NT2/D1 (cell line): ENCODE data around the gene CACFD1.
A peak's percentile ranks its signal among the peaks of the same experiment; 100 is the strongest.

Experiments used
- DNase-seq: peaks from one replicate; pipeline ENCODE4 v3.0.0-alpha.2; 2011; ENCODE audit warnings: low read depth, low spot score
- H3K27me3 ChIP-seq: 2 replicates; pipeline ENCODE4 v1.6.0; 2011; ENCODE audit warnings: mild to moderate bottlenecking; ENCODE audit not compliant: insufficient read length, insufficient read depth
- H3K36me3 ChIP-seq: 2 replicates; pipeline ENCODE4 v1.6.1; 2011; ENCODE audit warnings: mild to moderate bottlenecking, low read length, mixed read lengths; ENCODE audit not compliant: insufficient read depth, insufficient read length
- H3K4me1 ChIP-seq: 2 replicates; pipeline ENCODE4 v1.5.1; 2011; ENCODE audit not compliant: insufficient read depth, insufficient read length
- H3K4me3 ChIP-seq: 2 replicates; pipeline ENCODE4 v1.5.1; 2011; ENCODE audit warnings: low read depth; ENCODE audit not compliant: insufficient read length
- H3K9ac ChIP-seq: 2 replicates; pipeline ENCODE4 v1.6.0; 2011; ENCODE audit warnings: low read depth; ENCODE audit not compliant: insufficient read length
- H3K9me3 ChIP-seq: 2 replicates; pipeline ENCODE4 v1.5.1; 2011; ENCODE audit warnings: mild to moderate bottlenecking, low read length; ENCODE audit not compliant: insufficient read depth
- SUZ12 ChIP-seq: IDR thresholded peaks from 2 replicates; pipeline ENCODE4 v1.6.1; 2011; ENCODE audit not compliant: insufficient read length, insufficient read depth; ENCODE audit errors: extremely low read depth
- YY1 ChIP-seq: IDR thresholded peaks from 2 replicates; pipeline ENCODE4 v1.6.1; 2011; ENCODE audit not compliant: insufficient read length, insufficient read depth
- ZNF274 ChIP-seq: IDR thresholded peaks from 2 replicates; pipeline ENCODE4 v1.6.1; 2011; ENCODE audit warnings: mild to moderate bottlenecking, low read depth, low read length

The CACFD1 gene

GRCh38 chr9:133459476-133460404, at the start of gene CACFD1:
CACFD1 (plus strand) TSS chr9:133459978; CDS start chr9:133460067, 89 bp downstream.
- H3K9ac ChIP-seq, result peak within 1 kb of the TSS; percentile 96
- no peaks in the 10 kb centered on the region for H3K27me3 ChIP-seq
- H3K4me3 ChIP-seq, result peak within 1 kb of the TSS; percentile 73
- peak; percentile 98 for DNase-seq
- TF ChIP-seq ZNF274, result no peak
- H3K4me1 ChIP-seq, result peaks cover 24% of the 10 kb centered on the region
- no peaks in the 10 kb centered on the region for H3K9me3 ChIP-seq
- peaks cover 15% of the 10 kb centered on the region for H3K36me3 ChIP-seq

GRCh38 chr9:133415170-133415569, 44.6 kb upstream of the CACFD1 start:
- Histone ChIP-seq H3K9ac (no peak overlapping the region), H3K4me3 (no peak overlapping the region), H3K4me1 (peaks cover 2% of the 10 kb centered on the region), H3K27me3 (no peaks in the 10 kb centered on the region), H3K9me3 (no peaks in the 10 kb centered on the region), H3K36me3 (peaks cover 63% of the 10 kb centered on the region)
- no peak for TF ChIP-seq ZNF274
- no peak for TF ChIP-seq YY1
- no peak for TF ChIP-seq SUZ12
- no peak for DNase-seq

- DNase-seq, result peak; percentile 96
- Histone ChIP-seq H3K27me3 (no peaks in the 10 kb centered on the region), H3K9ac (peak within 1 kb of the TSS; percentile 98), H3K9me3 (no peaks in the 10 kb centered on the region), H3K4me1 (peaks cover 17% of the 10 kb centered on the region), H3K36me3 (peaks cover 39% of the 10 kb centered on the region), H3K4me3 (peak within 1 kb of the TSS; percentile 92)
- TF ChIP-seq YY1 (no peak), ZNF274 (no peak), SUZ12 (no peak)
Observed at GRCh38 chr9:133417541-133418461, 42.0 kb upstream of the CACFD1 start, which contains the start of gene REXO4. REXO4 (minus strand) TSS chr9:133418010; CDS start chr9:133417844, 166 bp downstream.

GRCh38 chr9:133419005-133419404, 40.8 kb upstream of the CACFD1 start:
- Histone ChIP-seq H3K4me3 (peak overlapping the region; percentile 92), H3K36me3 (peaks cover 27% of the 10 kb centered on the region), H3K9me3 (no peaks in the 10 kb centered on the region), H3K9ac (peak overlapping the region; percentile 98), H3K4me1 (peaks cover 17% of the 10 kb centered on the region), H3K27me3 (no peaks in the 10 kb centered on the region)
- no peak for DNase-seq
- TF ChIP-seq ZNF274 (no peak), YY1 (no peak), SUZ12 (no peak)

- no peak for DNase-seq
- no peak for TF ChIP-seq ZNF274
- TF ChIP-seq YY1, result no peak
- TF ChIP-seq SUZ12, result no peak
- Histone ChIP-seq H3K36me3 (peaks cover 21% of the 10 kb centered on the region), H3K4me1 (peaks cover 17% of the 10 kb centered on the region), H3K4me3 (no peak overlapping the region), H3K9ac (no peak overlapping the region), H3K9me3 (no peaks in the 10 kb centered on the region), H3K27me3 (no peaks in the 10 kb centered on the region)
Observed at GRCh38 chr9:133420392-133420827, 39.4 kb upstream of the CACFD1 start.

- no peak for DNase-seq
- Histone ChIP-seq H3K36me3 (peaks cover 18% of the 10 kb centered on the region), H3K9ac (peak within 1 kb of the TSS; percentile 33)
Observed at GRCh38 chr9:133421615-133422542, 37.9 kb upstream of the CACFD1 start, which contains the start of gene ADAMTS13. ADAMTS13 (plus strand) TSS chr9:133422367; CDS start chr9:133422444, 77 bp downstream.

More at GRCh38 chr9:133421615-133422542, 37.9 kb upstream of the CACFD1 start, which contains the start of gene ADAMTS13:
- no peak within 1 kb of the TSS for H3K4me3 ChIP-seq
- peaks cover 17% of the 10 kb centered on the region for H3K4me1 ChIP-seq
- H3K27me3 ChIP-seq, result no peaks in the 10 kb centered on the region
- TF ChIP-seq ZNF274 (no peak), YY1 (no peak), SUZ12 (no peak)
- H3K9me3 ChIP-seq, result no peaks in the 10 kb centered on the region
